CD4-positive, CD25-positive, alpha-beta regulatory T cell (primary cell): ENCODE results near the gene C16orf89. TPM values are rescaled to one million over a fixed set of nuclear protein-coding genes. Genes with fewer than 3 reads are reported as not detected.
A peak's percentile ranks its signal among the peaks of the same experiment; 100 is the strongest.

Experiments
- ATAC-seq, 2 donors: fragments of 150-1000 bp; cut with Tn5 transposase; one replicate each; pipeline ENCODE4 v1.10.0; 2021; ENCODE audit warnings: low read depth in 2 of 2, moderate number of reproducible peaks in 2 of 2, moderate library complexity in 1 of 2
- DNase-seq, 3 donors: peaks; one replicate each; pipeline versions ENCODE4 v3.0.0 to v3.0.0-alpha.2; 2012 to 2022; ENCODE audit warnings: mixed read lengths in 1 of 3
- H3K27ac ChIP-seq: one replicate; pipeline ENCODE4 v1.7.0; 2013; ENCODE audit warnings: mild to moderate bottlenecking, low read length; ENCODE audit not compliant: insufficient read depth, poor library complexity, severe bottlenecking
- H3K27me3 ChIP-seq: one replicate; pipeline ENCODE4 v1.7.0; 2013; ENCODE audit warnings: low read length; ENCODE audit not compliant: control insufficient read depth, insufficient read depth
- H3K36me3 ChIP-seq: one replicate; pipeline ENCODE4 v1.7.0; 2013; ENCODE audit warnings: mild to moderate bottlenecking, low read length, moderate library complexity; ENCODE audit not compliant: control insufficient read depth, insufficient read depth
- H3K4me1 ChIP-seq: 2 replicates; pipeline ENCODE4 v1.7.0; 2013; ENCODE audit warnings: mild to moderate bottlenecking, low read length; ENCODE audit not compliant: insufficient read depth, control insufficient read depth, poor library complexity, severe bottlenecking
- H3K4me3 ChIP-seq: one replicate; pipeline ENCODE4 v1.7.0; 2013; ENCODE audit warnings: low read depth, mild to moderate bottlenecking, low read length, moderate library complexity
- H3K9me3 ChIP-seq, 2 experiments: 1 replicate in 1 of 2; 2 replicates in 1 of 2; pipeline ENCODE4 v1.7.0; 2013; ENCODE audit warnings: low read length in 2 of 2, mild to moderate bottlenecking in 1 of 2, moderate library complexity in 1 of 2; ENCODE audit not compliant: control insufficient read depth in 2 of 2
- H3K27ac Mint-ChIP-seq, 3 donors: one replicate each; pipeline ENCODE4 v1.8.0; 2020 to 2022; ENCODE audit warnings: mild to moderate bottlenecking in 3 of 3, mixed read lengths in 3 of 3, moderate library complexity in 2 of 3
- H3K27me3 Mint-ChIP-seq: one replicate; pipeline ENCODE4 v1.8.0; 2022; ENCODE audit warnings: mild to moderate bottlenecking, mixed read lengths
- H3K36me3 Mint-ChIP-seq: one replicate; pipeline ENCODE4 v1.8.0; 2020; ENCODE audit warnings: mixed read lengths
- H3K4me1 Mint-ChIP-seq, 4 donors: one replicate each; pipeline ENCODE4 v1.8.0; 2020 to 2022; ENCODE audit warnings: mixed read lengths in 4 of 4, mild to moderate bottlenecking in 1 of 4
- H3K4me3 Mint-ChIP-seq, 4 donors: one replicate each; pipeline ENCODE4 v1.8.0; 2020 to 2022; ENCODE audit warnings: mild to moderate bottlenecking in 4 of 4, mixed read lengths in 4 of 4, moderate library complexity in 3 of 4
- H3K9me3 Mint-ChIP-seq, 7 donors: one replicate each; pipeline ENCODE4 v1.8.0; 2020 to 2022; ENCODE audit warnings: mixed read lengths in 7 of 7, mild to moderate bottlenecking in 3 of 7, moderate library complexity in 2 of 7
- polyA plus RNA-seq, 4 donors: library from polyadenylated mRNA; unstranded; fragments of 300-500 nt; fragmentation: Illumina TruSeq; gene quantifications; one replicate each; pipeline ENCODE4 v1.2.3, GENCODE V29; 2021
- total RNA-seq: library from RNA; stranded (reverse); gene quantifications from one replicate; pipeline ENCODE4 v1.2.3, GENCODE V29; 2022

C16orf89 gene
- total and polyA plus RNA-seq, 5 donors from 2014 or later, result not detected

DNA sequence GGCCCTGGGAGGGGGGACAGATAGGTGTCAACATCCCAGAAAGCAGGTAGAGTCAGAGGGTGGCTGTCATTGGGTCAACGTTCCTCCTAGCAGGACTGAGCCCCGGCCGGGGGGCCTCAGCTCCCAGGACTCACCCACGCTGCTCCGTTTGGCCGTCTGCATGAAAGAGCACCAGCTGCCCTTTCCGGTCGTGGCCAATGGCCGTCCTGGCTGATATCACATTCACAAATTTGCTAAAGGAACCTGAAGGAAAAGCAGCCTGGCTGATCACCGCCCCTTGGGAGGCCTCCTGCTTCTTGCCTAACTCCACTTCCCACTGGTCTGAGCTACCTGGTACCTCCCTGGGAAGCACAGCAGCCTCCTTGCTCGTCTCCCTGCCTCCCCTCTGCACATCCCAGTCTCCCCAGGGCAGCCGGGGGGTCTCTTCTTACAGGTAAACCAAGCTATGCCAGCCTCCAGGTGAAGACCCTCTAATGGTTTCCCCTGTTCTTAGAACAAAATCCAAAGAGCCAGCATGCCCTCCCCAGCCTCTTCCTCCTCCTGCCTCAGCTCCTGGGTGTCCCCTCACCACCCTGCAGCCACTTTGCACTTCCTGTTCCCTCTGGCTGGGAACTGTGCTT lies 35.4 kb downstream of the C16orf89 start:
- peaks cover 6% of the 10 kb centered on the region for H3K36me3 Mint-ChIP-seq
- H3K9me3 Mint-ChIP-seq, result no peaks in the 10 kb centered on the region
- H3K36me3 ChIP-seq, result peaks cover 4% of the 10 kb centered on the region
- H3K4me3 ChIP-seq, result no peak overlapping the region
- H3K27me3 ChIP-seq, result no peaks in the 10 kb centered on the region
- H3K27ac Mint-ChIP-seq, result no peak overlapping the region
- no peak for DNase-seq
- H3K27me3 Mint-ChIP-seq, result no peaks in the 10 kb centered on the region
- no peak for ATAC-seq
- H3K4me3 Mint-ChIP-seq, result peak overlapping the region in 1 of 4 donors; percentile 52
- H3K9me3 ChIP-seq, result no peaks in the 10 kb centered on the region
- H3K4me1 Mint-ChIP-seq, result peaks cover 8 to 29% (median 19%) of the 10 kb centered on the region in 4 donors
- H3K27ac ChIP-seq, result no peak overlapping the region
- H3K4me1 ChIP-seq, result peaks cover 20% of the 10 kb centered on the region

DNA sequence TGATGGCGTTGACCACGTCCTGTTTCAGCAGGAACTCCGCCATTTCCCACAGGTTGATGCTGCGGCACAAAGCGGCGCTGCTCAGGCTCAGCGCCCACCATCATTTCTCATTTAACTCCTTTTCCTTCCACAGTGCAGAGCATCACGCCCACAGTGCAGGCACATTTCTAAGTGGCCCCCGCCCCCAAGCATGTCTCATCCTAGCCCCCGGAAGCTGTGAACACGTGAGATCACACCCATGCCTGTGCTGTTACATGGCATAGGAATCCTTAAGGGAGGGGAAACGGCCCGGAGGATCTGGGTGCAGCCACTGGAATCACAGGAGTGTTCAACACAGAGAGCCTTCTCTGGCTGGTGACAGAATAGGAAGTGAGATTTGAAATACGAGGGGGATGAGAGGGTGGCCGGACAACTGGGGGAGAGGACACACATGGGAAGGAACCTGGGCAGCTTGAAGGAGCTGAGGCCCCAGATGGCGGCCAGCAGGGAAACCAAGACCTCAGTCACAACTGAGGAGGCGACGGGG lies 36.7 kb downstream of the C16orf89 start:
- no peak overlapping the region for H3K27ac ChIP-seq
- peaks cover 14% of the 10 kb centered on the region for H3K4me1 ChIP-seq
- DNase-seq, result no peak
- H3K9me3 ChIP-seq, result no peaks in the 10 kb centered on the region
- H3K9me3 Mint-ChIP-seq, result no peaks in the 10 kb centered on the region
- H3K27me3 Mint-ChIP-seq, result no peaks in the 10 kb centered on the region
- peaks cover 3 to 19% (median 11%) of the 10 kb centered on the region in 4 donors for H3K4me1 Mint-ChIP-seq
- ATAC-seq, result no peak
- no peaks in the 10 kb centered on the region for H3K27me3 ChIP-seq
- H3K4me3 ChIP-seq, result no peak overlapping the region
- H3K27ac Mint-ChIP-seq, result peak overlapping the region in 1 of 3 donors; percentile 62
- peaks cover 6% of the 10 kb centered on the region for H3K36me3 Mint-ChIP-seq
- H3K36me3 ChIP-seq, result peaks cover 4% of the 10 kb centered on the region
- H3K4me3 Mint-ChIP-seq, result peak overlapping the region in 1 of 4 donors; percentile 28

DNA sequence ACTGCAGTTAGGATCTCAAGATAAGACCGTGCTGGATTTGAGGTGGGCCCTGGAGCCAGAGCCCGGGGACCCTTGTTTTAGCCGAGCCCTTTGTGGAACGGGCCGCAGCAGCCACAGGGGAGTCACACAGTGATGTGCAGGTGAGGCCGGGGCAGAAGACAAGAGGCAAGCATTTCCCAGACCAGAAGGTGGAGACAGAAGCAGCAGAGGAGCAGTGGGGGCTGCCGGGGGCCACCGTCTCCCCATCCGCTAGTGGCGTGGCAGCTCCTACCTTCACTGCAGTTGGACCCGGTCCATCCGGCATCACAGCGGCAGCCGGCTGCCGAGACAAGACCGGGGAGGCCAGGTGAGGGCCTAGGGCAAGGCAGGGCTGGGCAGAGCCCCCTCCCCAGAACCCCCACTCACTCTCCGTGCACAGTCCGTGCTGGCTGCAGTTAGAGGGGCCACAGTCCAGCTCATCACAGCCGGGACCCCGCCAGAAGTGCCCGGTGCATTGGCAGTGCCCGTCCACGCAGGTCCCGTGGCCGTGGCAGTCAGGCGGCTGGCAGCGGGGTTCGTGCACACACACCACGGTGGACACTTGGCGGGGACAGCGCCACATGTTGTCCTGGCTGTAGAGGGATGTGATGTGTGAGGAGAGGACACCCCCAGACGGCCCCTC lies 38.1 kb downstream of the C16orf89 start:
- Mint-ChIP-seq H3K27me3 (no peaks in the 10 kb centered on the region), H3K27ac (no peak overlapping the region), H3K4me1 (peaks cover 0 to 13% (median 6%) of the 10 kb centered on the region in 4 donors), H3K36me3 (peaks cover 5% of the 10 kb centered on the region), H3K9me3 (no peaks in the 10 kb centered on the region), H3K4me3 (peak overlapping the region in 1 of 4 donors; percentile 75)
- no peaks in the 10 kb centered on the region for H3K9me3 ChIP-seq
- H3K4me1 ChIP-seq, result peaks cover 3% of the 10 kb centered on the region
- H3K4me3 ChIP-seq, result no peak overlapping the region
- no peak overlapping the region for H3K27ac ChIP-seq
- ATAC-seq, result no peak
- DNase-seq, result no peak
- no peaks in the 10 kb centered on the region for H3K27me3 ChIP-seq
- H3K36me3 ChIP-seq, result peaks cover 4% of the 10 kb centered on the region

DNA sequence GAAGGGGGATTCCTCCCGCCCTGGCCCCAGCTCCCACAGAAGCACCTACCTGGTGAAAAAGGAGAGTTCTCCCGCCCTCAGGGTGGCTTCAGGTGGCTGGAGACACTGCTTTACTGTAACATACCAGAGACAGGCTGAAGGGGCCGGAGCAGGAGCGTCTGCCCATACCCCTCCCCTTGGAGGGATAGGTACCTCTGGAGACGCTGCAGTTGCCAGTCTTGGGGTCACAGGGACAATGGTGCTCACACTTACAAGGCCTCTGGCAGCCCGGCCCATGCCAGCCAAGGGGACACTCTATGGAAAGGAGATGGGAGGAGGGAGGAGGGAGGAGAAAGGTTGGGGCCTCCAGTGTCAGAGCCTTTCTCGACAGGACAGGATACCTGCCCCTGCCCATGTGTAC lies 38.7 kb downstream of the C16orf89 start:
- Mint-ChIP-seq H3K27me3 (no peaks in the 10 kb centered on the region), H3K36me3 (peaks cover 3% of the 10 kb centered on the region), H3K27ac (no peak overlapping the region), H3K4me3 (peak overlapping the region in 1 of 4 donors; percentile 75), H3K4me1 (peaks cover 0 to 8% (median 4%) of the 10 kb centered on the region in 4 donors), H3K9me3 (no peaks in the 10 kb centered on the region)
- Histone ChIP-seq H3K27ac (no peak overlapping the region), H3K27me3 (no peaks in the 10 kb centered on the region), H3K4me3 (no peak overlapping the region), H3K36me3 (peaks cover 4% of the 10 kb centered on the region), H3K4me1 (no peaks in the 10 kb centered on the region), H3K9me3 (no peaks in the 10 kb centered on the region)
- ATAC-seq (no peak), DNase-seq (no peak)

DNA sequence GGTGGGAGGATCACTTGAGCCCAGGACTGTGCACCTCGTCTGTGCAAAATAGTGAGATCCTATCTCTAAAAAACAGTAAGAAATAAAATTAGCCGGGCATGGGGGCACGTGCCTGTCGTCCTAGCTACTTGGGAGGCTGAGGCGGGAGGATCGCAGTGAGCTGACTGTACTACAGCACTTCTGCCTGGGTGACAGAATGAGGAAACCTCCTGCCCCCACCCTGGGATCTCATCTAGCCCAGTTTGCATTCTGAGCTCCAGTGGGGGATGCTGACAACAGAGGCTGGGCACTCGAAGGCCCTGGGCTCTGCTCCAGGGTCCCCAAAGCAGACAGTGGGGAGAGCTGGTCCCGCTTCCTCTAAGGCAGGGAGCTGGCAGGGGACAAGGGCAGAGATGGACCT lies 39.1 kb downstream of the C16orf89 start:
- no peaks in the 10 kb centered on the region for H3K27me3 ChIP-seq
- Mint-ChIP-seq H3K9me3 (no peaks in the 10 kb centered on the region), H3K4me3 (peak overlapping the region in 1 of 4 donors; percentile 75), H3K27me3 (no peaks in the 10 kb centered on the region), H3K27ac (no peak overlapping the region), H3K4me1 (peaks cover 0 to 4% (median under 1%) of the 10 kb centered on the region in 4 donors), H3K36me3 (peaks cover 3% of the 10 kb centered on the region)
- no peak for DNase-seq
- peaks cover 4% of the 10 kb centered on the region for H3K36me3 ChIP-seq
- H3K4me3 ChIP-seq, result no peak overlapping the region
- H3K9me3 ChIP-seq, result no peaks in the 10 kb centered on the region
- ATAC-seq, result no peak
- no peak overlapping the region for H3K27ac ChIP-seq
- H3K4me1 ChIP-seq, result no peaks in the 10 kb centered on the region

DNA sequence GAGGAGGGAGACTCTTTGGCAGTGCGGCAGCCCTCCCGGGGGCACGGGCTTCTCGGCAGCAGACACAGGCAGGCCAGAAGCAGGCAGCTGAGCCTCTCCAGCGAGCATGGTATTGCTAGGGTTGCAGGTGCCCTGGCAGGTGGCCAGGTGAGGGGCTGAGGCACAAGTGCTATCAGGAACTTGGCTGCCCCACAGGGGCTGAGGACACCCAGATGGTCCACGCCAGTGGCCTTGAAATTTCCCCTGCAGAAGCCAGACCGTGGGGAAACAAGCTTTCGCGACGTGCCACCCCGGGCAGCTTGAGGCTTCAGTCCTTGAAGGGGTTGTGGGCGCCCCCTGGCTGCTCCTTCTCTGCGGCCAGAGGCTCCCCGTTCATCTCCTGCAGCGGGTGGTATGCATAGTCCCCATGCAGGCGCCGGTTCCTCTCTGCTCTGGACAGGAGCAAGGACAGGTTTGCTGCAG lies 40.6 kb downstream of the C16orf89 start:
- Mint-ChIP-seq H3K27ac (no peak overlapping the region), H3K4me1 (no peaks in the 10 kb centered on the region), H3K4me3 (no peak overlapping the region), H3K9me3 (no peaks in the 10 kb centered on the region), H3K36me3 (no peaks in the 10 kb centered on the region), H3K27me3 (no peaks in the 10 kb centered on the region)
- Histone ChIP-seq H3K9me3 (no peaks in the 10 kb centered on the region), H3K4me3 (no peak overlapping the region), H3K27me3 (no peaks in the 10 kb centered on the region), H3K36me3 (peaks cover 4% of the 10 kb centered on the region), H3K4me1 (no peaks in the 10 kb centered on the region), H3K27ac (no peak overlapping the region)
- ATAC-seq, result peak in 1 of 2 donors; percentile 20
- no peak for DNase-seq

DNA sequence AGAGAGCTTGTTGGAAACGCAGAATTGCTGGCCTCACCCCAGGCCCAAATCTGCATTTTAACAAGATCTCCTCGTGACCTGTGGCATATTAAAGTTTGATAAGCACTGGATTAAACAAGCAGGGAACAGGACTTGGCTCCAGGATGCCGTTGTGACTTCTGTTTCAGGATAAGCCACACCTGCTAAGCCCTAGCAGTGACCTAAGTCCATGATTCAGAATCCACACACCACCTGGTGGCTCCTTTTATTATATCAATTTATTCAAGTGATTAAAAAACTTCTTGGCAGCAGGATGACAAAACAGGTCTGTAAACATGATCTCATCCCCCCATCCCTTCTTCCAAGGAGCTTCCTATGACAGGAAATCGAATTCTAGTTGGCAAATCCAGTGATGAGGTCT lies 41.1 kb downstream of the C16orf89 start:
- Histone ChIP-seq H3K27ac (no peak overlapping the region), H3K9me3 (no peaks in the 10 kb centered on the region), H3K36me3 (no peaks in the 10 kb centered on the region), H3K4me1 (no peaks in the 10 kb centered on the region), H3K27me3 (no peaks in the 10 kb centered on the region), H3K4me3 (no peak overlapping the region)
- ATAC-seq (no peak), DNase-seq (peak in 1 of 3 donors; percentile 22)
- Mint-ChIP-seq H3K27me3 (no peaks in the 10 kb centered on the region), H3K4me3 (no peak overlapping the region), H3K36me3 (no peaks in the 10 kb centered on the region), H3K9me3 (no peaks in the 10 kb centered on the region), H3K4me1 (no peaks in the 10 kb centered on the region), H3K27ac (no peak overlapping the region)
